ENCODE measurements around the gene ST6GALNAC3.

ST6GALNAC3 gene

GRCh38 chr1:76133977-76134376, 59.4 kb downstream of the ST6GALNAC3 start:
- intact Hi-C loops (cut with DNase I), result no loop called here
- DNase-seq, result no peak

- peak in 25 of 42 donors; percentile 18 to 66 (median 35) for DNase-seq
- intact Hi-C loops (cut with DNase I), result no loop called here
Measured at GRCh38 chr1:76135835-76136234, 61.3 kb downstream of the ST6GALNAC3 start.

GRCh38 chr1:76136894-76137293, 62.3 kb downstream of the ST6GALNAC3 start:
- intact Hi-C loops (cut with DNase I), result no loop called here
- no peak for DNase-seq

GRCh38 chr1:76137746-76138145, 63.2 kb downstream of the ST6GALNAC3 start:
- intact Hi-C loops (cut with DNase I), result no loop called here
- DNase-seq, result no peak

- intact Hi-C loops (cut with DNase I), result no loop called here
- no peak for DNase-seq
Measured at GRCh38 chr1:76138217-76138616, 63.7 kb downstream of the ST6GALNAC3 start.

- no peak for DNase-seq
- intact Hi-C loops (cut with DNase I), result no loop called here
Measured at GRCh38 chr1:76140227-76140626, 65.7 kb downstream of the ST6GALNAC3 start.

GRCh38 chr1:76141929-76142328, 67.4 kb downstream of the ST6GALNAC3 start:
- DNase-seq, result no peak
- intact Hi-C loops (cut with DNase I), result no loop called here

- intact Hi-C loops (cut with DNase I), result no loop called here
- no peak for DNase-seq
Measured at GRCh38 chr1:76142771-76143540, 68.4 kb downstream of the ST6GALNAC3 start.

GRCh38 chr1:76144247-76144646, 69.7 kb downstream of the ST6GALNAC3 start:
- no peak for DNase-seq
- intact Hi-C loops (cut with DNase I), result no loop called here

- no peak for DNase-seq
- intact Hi-C loops (cut with DNase I), result no loop called here
Measured at GRCh38 chr1:76145332-76145731, 70.8 kb downstream of the ST6GALNAC3 start.

- intact Hi-C loops (cut with DNase I), result no loop called here
- DNase-seq, result no peak
Measured at GRCh38 chr1:76146184-76146583, 71.6 kb downstream of the ST6GALNAC3 start.

GRCh38 chr1:76147917-76148316, 73.4 kb downstream of the ST6GALNAC3 start:
- DNase-seq, result peak in 6 of 42 donors; percentile 38 to 56 (median 46)
- intact Hi-C loops (cut with DNase I), result no loop called here

GRCh38 chr1:76148460-76148859, 73.9 kb downstream of the ST6GALNAC3 start:
- DNase-seq, result no peak
- intact Hi-C loops (cut with DNase I), result no loop called here

GRCh38 chr1:76153841-76154205, 79.3 kb downstream of the ST6GALNAC3 start:
- peak in 1 of 42 donors; percentile 4 for DNase-seq
- intact Hi-C loops (cut with DNase I), result loop anchor here (10.0 kb wide), 2 partner anchors 159 to 971 kb away; no protein-coding TSS in a partner anchor

- DNase-seq, result peak; percentile 60 to 94 (median 84)
- intact Hi-C loops (cut with DNase I), result loop anchor here (10.0 kb wide), 2 partner anchors 160 to 970 kb away; no protein-coding TSS in a partner anchor
Measured at GRCh38 chr1:76154206-76154956, 79.8 kb downstream of the ST6GALNAC3 start.

GRCh38 chr1:76156987-76157386, 82.4 kb downstream of the ST6GALNAC3 start:
- intact Hi-C loops (cut with DNase I), result loop anchor here (10.0 kb wide), 2 partner anchors 162 to 968 kb away; no protein-coding TSS in a partner anchor
- DNase-seq, result no peak

- intact Hi-C loops (cut with DNase I), result loop anchor here (10.0 kb wide), 2 partner anchors 163 to 967 kb away; no protein-coding TSS in a partner anchor
- no peak for DNase-seq
Measured at GRCh38 chr1:76158126-76158525, 83.6 kb downstream of the ST6GALNAC3 start.

GRCh38 chr1:76160225-76160624, 85.7 kb downstream of the ST6GALNAC3 start:
- no peak for DNase-seq
- intact Hi-C loops (cut with DNase I), result no loop called here

GRCh38 chr1:76161451-76161850, 86.9 kb downstream of the ST6GALNAC3 start:
- DNase-seq, result no peak
- intact Hi-C loops (cut with DNase I), result no loop called here

- intact Hi-C loops (cut with DNase I), result no loop called here
- DNase-seq, result no peak
Measured at GRCh38 chr1:76162254-76162653, 87.7 kb downstream of the ST6GALNAC3 start.
